HepG2 (cell line): ENCODE data around the gene TOPBP1. TPM values are rescaled to one million over a fixed set of nuclear protein-coding genes. Genes with fewer than 3 reads are reported as not detected.

ENCODE experiments used
- ARID3A ChIP-seq: IDR thresholded peaks from 2 replicates; pipeline ENCODE4 v1.6.1; 2012; ENCODE audit warnings: low read depth, low read length, improper control_type of control experiment
- ATF3 ChIP-seq: sonication (generic); formaldehyde crosslinking; IDR thresholded peaks from 2 replicates; pipeline ENCODE4 v1.4.0; 2020; ENCODE audit warnings: missing genetic modification reagents
- CEBPB ChIP-seq: IDR thresholded peaks from 2 replicates; pipeline ENCODE4 v1.6.1; 2011; ENCODE audit warnings: low read depth, low read length, improper control_type of control experiment, borderline replicate concordance
- CREB3 ChIP-seq: sonication (generic); formaldehyde crosslinking; IDR thresholded peaks from 2 replicates; pipeline ENCODE4 v1.5.0; 2020; ENCODE audit warnings: missing genetic modification reagents
- FOXO4 ChIP-seq: sonication (generic); formaldehyde crosslinking; conservative IDR thresholded peaks from 2 replicates; pipeline ENCODE4 v1.8.1; 2023; ENCODE audit warnings: missing genetic modification reagents
- GMEB1 ChIP-seq: sonication (generic); formaldehyde crosslinking; IDR thresholded peaks from 2 replicates; pipeline ENCODE4 v1.5.1; 2020; ENCODE audit warnings: missing genetic modification reagents, mild to moderate bottlenecking, borderline replicate concordance
- JUND ChIP-seq: sonication (generic); formaldehyde crosslinking; IDR thresholded peaks from 2 replicates; pipeline ENCODE4 v1.8.0; 2022; ENCODE audit warnings: mild to moderate bottlenecking, missing genetic modification reagents
- NBN ChIP-seq: fragments of 450-650 bp; conservative IDR thresholded peaks from 2 replicates; pipeline ENCODE4 v1.6.1; 2017
- NCOR1 ChIP-seq: fragments of 200-600 bp; sonication (generic); IDR thresholded peaks from 2 replicates; pipeline ENCODE4 v1.7.0; 2017; ENCODE audit warnings: antibody characterized with exemption, low read length, borderline replicate concordance
- NR1H2 ChIP-seq: sonication (generic); formaldehyde crosslinking; IDR thresholded peaks from 2 replicates; pipeline ENCODE4 v1.8.1; 2022; ENCODE audit warnings: low read depth, missing genetic modification reagents, borderline replicate concordance
- POLR2AphosphoS5 ChIP-seq: IDR thresholded peaks from 2 replicates; pipeline ENCODE4 v1.6.1; 2012; ENCODE audit warnings: low read depth, low read length
- STAG1 ChIP-seq: sonication (generic); formaldehyde crosslinking; IDR thresholded peaks from 2 replicates; pipeline ENCODE4 v1.4.0; 2020; ENCODE audit warnings: missing genetic modification reagents
- YY1 ChIP-seq: IDR thresholded peaks from 2 replicates; pipeline ENCODE4 v1.6.1; 2011; ENCODE audit warnings: low read length, low read depth, moderate library complexity, mild to moderate bottlenecking; ENCODE audit not compliant: insufficient read depth, insufficient replicate concordance
- ZBTB3 ChIP-seq: sonication (generic); formaldehyde crosslinking; IDR thresholded peaks from 2 replicates; pipeline ENCODE4 v1.4.0; 2020; ENCODE audit warnings: low read depth, mild to moderate bottlenecking, moderate library complexity, missing genetic modification reagents, borderline replicate concordance
- ZFP82 ChIP-seq: sonication (generic); formaldehyde crosslinking; IDR thresholded peaks from 2 replicates; pipeline ENCODE4 v1.5.1; 2020; ENCODE audit warnings: mild to moderate bottlenecking, missing genetic modification reagents, borderline replicate concordance
- ZNF546 ChIP-seq: sonication (generic); formaldehyde crosslinking; conservative IDR thresholded peaks from 2 replicates; pipeline ENCODE4 v1.8.1; 2023; ENCODE audit warnings: mild to moderate bottlenecking, missing genetic modification reagents
- ZNF564 ChIP-seq: sonication (generic); formaldehyde crosslinking; IDR thresholded peaks from 2 replicates; pipeline ENCODE4 v1.8.1; 2023; ENCODE audit warnings: mild to moderate bottlenecking, missing genetic modification reagents
- ZNF597 ChIP-seq: sonication (generic); formaldehyde crosslinking; IDR thresholded peaks from 2 replicates; pipeline ENCODE4 v1.5.0; 2020; ENCODE audit warnings: missing genetic modification reagents
- ZNF737 ChIP-seq: sonication (generic); formaldehyde crosslinking; IDR thresholded peaks from 2 replicates; pipeline ENCODE4 v1.5.0; 2020; ENCODE audit warnings: missing genetic modification reagents, mild to moderate bottlenecking, borderline replicate concordance
- ZNF747 ChIP-seq: sonication (generic); formaldehyde crosslinking; IDR thresholded peaks from 2 replicates; pipeline ENCODE4 v1.8.1; 2023; ENCODE audit warnings: missing genetic modification reagents, mild to moderate bottlenecking, borderline replicate concordance
- polyA plus RNA-seq, 8 experiments: library from polyadenylated mRNA; depleted of rRNA in 3 of 8; stranded (reverse) in 7 of 8; unstranded in 1 of 8; fragments of >200 nt; fragmentation: Illumina TruSeq in 4 of 8; extraction: Trizol in 4 of 8; gene quantifications; 2 replicates each; pipeline versions ENCODE4 v1.2.1 to v1.2.3, GENCODE V29; 2011 to 2016; ENCODE audit warnings: low read depth in 4 of 8, missing spikeins in 1 of 8, mixed read lengths in 1 of 8; ENCODE audit not compliant: insufficient read depth in 1 of 8
- total RNA-seq, 5 experiments: library from RNA; depleted of rRNA; stranded (reverse); fragments of >200 nt; fragmentation: Illumina TruSeq; extraction: Trizol; gene quantifications; 2 replicates each; pipeline ENCODE4 v1.2.3, GENCODE V29; 2016; ENCODE audit warnings: low read depth in 1 of 5
- TF ChIP-seq, protein P1 (sequence below): IDR thresholded peaks from 2 replicates; pipeline ENCODE4 v1.6.1; 2016; ENCODE audit warnings: low read depth, borderline replicate concordance

The TOPBP1 gene
- total and polyA plus RNA-seq, 2 of the 13 experiments (the other 11 are each of a cell fraction or from before 2014, with no cell fraction given), result 24.3 to 42.9 TPM

- TF ChIP-seq FOXO4 (no peak), JUND (CRISPR knock-in tag) (no peak), NCOR1 (peak; percentile 96), ZNF546 (CRISPR knock-in tag) (no peak), POLR2AphosphoS5 (no peak), CREB3 (no peak), ZNF564 (CRISPR knock-in tag) (no peak), ZNF747 (CRISPR knock-in tag) (no peak), STAG1 (CRISPR knock-in tag) (no peak; the same call in 1 of the 2 replicates), ZNF597 (CRISPR knock-in tag) (no peak), ARID3A (peak; percentile 63), ZBTB3 (CRISPR knock-in tag) (0 out of 2 replicates have a peak, but pooled peaks have one; percentile 61), GMEB1 (CRISPR knock-in tag) (0 out of 2 replicates have a peak, but pooled peaks have one; percentile 21), ATF3 (CRISPR knock-in tag) (no peak), ZNF737 (no peak), YY1 (no peak), CEBPB (peak; percentile 80), NBN (no peak), NR1H2 (CRISPR knock-in tag) (no peak), ZFP82 (no peak)
- TF ChIP-seq, protein P1, sequence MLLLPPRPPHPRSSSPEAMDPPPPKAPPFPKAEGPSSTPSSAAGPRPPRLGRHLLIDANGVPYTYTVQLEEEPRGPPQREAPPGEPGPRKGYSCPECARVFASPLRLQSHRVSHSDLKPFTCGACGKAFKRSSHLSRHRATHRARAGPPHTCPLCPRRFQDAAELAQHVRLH (CRISPR knock-in tag), result no peak
These were observed 14.0 kb upstream of the TOPBP1 start (continued) for GRCh38 chr3:133675631-133676335.
